ENCODE data around the gene CDH13.

CDH13 gene

GRCh38 chr16:83338941-83339340 is 712.2 kb downstream of the CDH13 start:
- peak; percentile 18 for ATAC-seq
- no peak for TF ChIP-seq TOX (CRISPR knock-in tag; IDR thresholded peaks at IDR 0.05; ENCODE audit: borderline replicate concordance)
- no peak for TF ChIP-seq ZNF565 (CRISPR knock-in tag; conservative IDR thresholded peaks at IDR 0.05; ENCODE audit: low read depth)
- TF ChIP-seq PATZ1 (CRISPR knock-in tag; IDR thresholded peaks at IDR 0.05; ENCODE audit: borderline replicate concordance) = no peak
- TF ChIP-seq TSHZ2 (CRISPR knock-in tag; IDR thresholded peaks at IDR 0.05) = no peak
- no peak for TF ChIP-seq RARB (CRISPR knock-in tag; IDR thresholded peaks at IDR 0.05)
- no peak for TF ChIP-seq BACH2 (CRISPR knock-in tag; IDR thresholded peaks at IDR 0.05; ENCODE audit: borderline replicate concordance)
- no peak for TF ChIP-seq GLIS3 (CRISPR knock-in tag; IDR thresholded peaks at IDR 0.05)
- no peak for TF ChIP-seq CSDC2 (CRISPR knock-in tag; IDR thresholded peaks at IDR 0.05)

GRCh38 chr16:83343935-83344366 is 717.2 kb downstream of the CDH13 start:
- TF ChIP-seq PATZ1 (CRISPR knock-in tag; IDR thresholded peaks at IDR 0.05; ENCODE audit: borderline replicate concordance) = no peak
- TF ChIP-seq ESRRG (CRISPR knock-in tag; IDR thresholded peaks at IDR 0.05) = no peak
- TF ChIP-seq TSHZ2 (CRISPR knock-in tag; IDR thresholded peaks at IDR 0.05) = no peak
- no peak for TF ChIP-seq ZNF8 (CRISPR knock-in tag; IDR thresholded peaks at IDR 0.05)
- TF ChIP-seq TCF4 (CRISPR knock-in tag; IDR thresholded peaks at IDR 0.05; ENCODE audit: borderline replicate concordance) = no peak
- TF ChIP-seq ZNF70 (CRISPR knock-in tag; IDR thresholded peaks at IDR 0.05) = no peak
- TF ChIP-seq CREB5 (CRISPR knock-in tag; IDR thresholded peaks at IDR 0.05; ENCODE audit: low read depth) = no peak
- TF ChIP-seq ZNF565 (CRISPR knock-in tag; conservative IDR thresholded peaks at IDR 0.05; ENCODE audit: low read depth) = no peak
- TF ChIP-seq ISL1 (CRISPR knock-in tag; IDR thresholded peaks at IDR 0.05) = no peak
- no peak for TF ChIP-seq SNAI2 (CRISPR knock-in tag; IDR thresholded peaks at IDR 0.05)
- TF ChIP-seq CSDC2 (CRISPR knock-in tag; IDR thresholded peaks at IDR 0.05) = no peak
- TF ChIP-seq GLIS3 (CRISPR knock-in tag; IDR thresholded peaks at IDR 0.05) = no peak
- no peak for TF ChIP-seq ZFP30 (CRISPR knock-in tag; IDR thresholded peaks at IDR 0.05)
- peak; percentile 62 for ATAC-seq

- peak; percentile 37; the same call in 2 of the 3 replicates for ATAC-seq
- TF ChIP-seq ZFP3 (CRISPR knock-in tag; IDR thresholded peaks at IDR 0.05) (no peak), CREB5 (CRISPR knock-in tag; IDR thresholded peaks at IDR 0.05; ENCODE audit: low read depth) (no peak), ISL1 (CRISPR knock-in tag; IDR thresholded peaks at IDR 0.05) (no peak), PPARA (CRISPR knock-in tag; IDR thresholded peaks at IDR 0.05; ENCODE audit: borderline replicate concordance) (no peak), PATZ1 (CRISPR knock-in tag; IDR thresholded peaks at IDR 0.05; ENCODE audit: borderline replicate concordance) (no peak), CSRNP3 (CRISPR knock-in tag; IDR thresholded peaks at IDR 0.05) (no peak), RARB (CRISPR knock-in tag; IDR thresholded peaks at IDR 0.05) (no peak), TCF4 (CRISPR knock-in tag; IDR thresholded peaks at IDR 0.05; ENCODE audit: borderline replicate concordance) (no peak), CSDC2 (CRISPR knock-in tag; IDR thresholded peaks at IDR 0.05) (no peak), ARNTL (CRISPR knock-in tag; IDR thresholded peaks at IDR 0.05; ENCODE audit: borderline replicate concordance, low read depth) (no peak)
Measured at GRCh38 chr16:83345846-83346640, 719.3 kb downstream of the CDH13 start.

Data from SK-N-SH treated with all-trans-retinoic acid at 6 μM for 48 hours (cell line).